CD14-positive monocyte (primary cell): ENCODE data around the gene TTLL10. TPM values are rescaled to one million over a fixed set of nuclear protein-coding genes. Genes with fewer than 3 reads are reported as not detected.

ENCODE experiments used
- DNase-seq, 3 donors: peaks; one replicate each; pipeline ENCODE4 v3.0.0-alpha.2; 2011 to 2022
- H2AFZ ChIP-seq: 2 replicates; pipeline ENCODE4 v1.6.0; 2012; ENCODE audit warnings: mild to moderate bottlenecking, low read depth, low read length, inconsistent platforms; ENCODE audit not compliant: insufficient read depth, poor library complexity, severe bottlenecking
- H3K27ac ChIP-seq, 2 donors: 1 replicate in 1 of 2; 2 replicates in 1 of 2; pipeline ENCODE4 v1.5.1; 2012 to 2013; ENCODE audit warnings: low read length in 2 of 2, control low read depth in 1 of 2, inconsistent platforms in 1 of 2, low read depth in 1 of 2, mild to moderate bottlenecking in 1 of 2
- H3K27me3 ChIP-seq, 2 donors: one replicate each; pipeline versions ENCODE4 v1.6.0 to v1.6.1; 2011 to 2013; ENCODE audit warnings: low read length in 2 of 2; ENCODE audit not compliant: control insufficient read depth in 2 of 2, insufficient read depth in 2 of 2
- H3K36me3 ChIP-seq, 2 donors: replicated peaks in 1 of 2; 1 replicate in 1 of 2; 2 replicates in 1 of 2; pipeline versions ENCODE4 v1.5.1 to v1.6.1; 2012 to 2013; ENCODE audit warnings: low read length in 2 of 2, control low read depth in 1 of 2, inconsistent platforms in 1 of 2, mild to moderate bottlenecking in 1 of 2; ENCODE audit not compliant: insufficient read depth in 2 of 2, control insufficient read depth in 1 of 2
- H3K4me1 ChIP-seq, 2 donors: 1 replicate in 1 of 2; 2 replicates in 1 of 2; pipeline versions ENCODE4 v1.5.1 to v1.6.1; 2012 to 2013; ENCODE audit warnings: low read length in 2 of 2, control low read depth in 1 of 2, inconsistent platforms in 1 of 2, mild to moderate bottlenecking in 1 of 2, moderate library complexity in 1 of 2; ENCODE audit not compliant: insufficient read depth in 2 of 2, control insufficient read depth in 1 of 2
- H3K4me2 ChIP-seq: replicated peaks from 2 replicates; pipeline ENCODE3; 2012; ENCODE audit warnings: low read length, moderate library complexity, mild to moderate bottlenecking; ENCODE audit not compliant: poor library complexity, severe bottlenecking; ENCODE audit errors: extremely low read depth
- H3K4me3 ChIP-seq, 3 experiments: fragments of 200-600 bp in 1 of 3; sonication (generic) in 1 of 3; replicated peaks in 1 of 3; 1 replicate in 2 of 3; 2 replicates in 1 of 3; pipeline ENCODE4 v1.5.1; 2011 to 2013; ENCODE audit warnings: low read length in 3 of 3, mild to moderate bottlenecking in 3 of 3, control low read depth in 2 of 3, low read depth in 2 of 3, inconsistent platforms in 1 of 3, moderate library complexity in 1 of 3
- H3K79me2 ChIP-seq: 2 replicates; pipeline ENCODE4 v1.6.0; 2012; ENCODE audit warnings: mild to moderate bottlenecking, control low read depth, inconsistent platforms, low read length, moderate library complexity; ENCODE audit not compliant: insufficient read depth
- H3K9ac ChIP-seq: 2 replicates; pipeline ENCODE4 v1.6.0; 2017; ENCODE audit warnings: low read length, mild to moderate bottlenecking; ENCODE audit not compliant: insufficient read depth, poor library complexity, severe bottlenecking
- H3K9me3 ChIP-seq, 2 donors: replicated peaks in 1 of 2; 1 replicate in 1 of 2; 2 replicates in 1 of 2; pipeline versions ENCODE4 v1.5.1 to v1.6.1; 2012 to 2013; ENCODE audit warnings: low read length in 2 of 2, control low read depth in 1 of 2; ENCODE audit not compliant: control insufficient read depth in 1 of 2, insufficient read depth in 1 of 2
- H4K20me1 ChIP-seq: 2 replicates; pipeline ENCODE4 v1.6.0; 2012; ENCODE audit warnings: mild to moderate bottlenecking, low read length, control low read depth, moderate library complexity; ENCODE audit not compliant: insufficient read depth
- H3K27ac Mint-ChIP-seq, 7 donors: one replicate each; pipeline ENCODE4 v1.8.0; 2020; ENCODE audit warnings: mild to moderate bottlenecking in 7 of 7, mixed read lengths in 7 of 7, moderate library complexity in 6 of 7, inconsistent platforms in 2 of 7
- H3K27me3 Mint-ChIP-seq, 3 donors: one replicate each; pipeline ENCODE4 v1.8.0; 2021 to 2022; ENCODE audit warnings: low read depth in 3 of 3, mild to moderate bottlenecking in 3 of 3, mixed read lengths in 3 of 3, moderate library complexity in 3 of 3, inconsistent platforms in 1 of 3
- H3K36me3 Mint-ChIP-seq, 2 donors: one replicate each; pipeline ENCODE4 v1.8.0; 2020; ENCODE audit warnings: mixed read lengths in 2 of 2, inconsistent platforms in 1 of 2, mild to moderate bottlenecking in 1 of 2
- H3K4me1 Mint-ChIP-seq: one replicate; pipeline ENCODE4 v1.8.0; 2020; ENCODE audit warnings: mild to moderate bottlenecking, mixed read lengths
- H3K4me3 Mint-ChIP-seq, 2 donors: one replicate each; pipeline ENCODE4 v1.8.0; 2020; ENCODE audit warnings: mild to moderate bottlenecking in 2 of 2, mixed read lengths in 2 of 2, moderate library complexity in 1 of 2
- H3K9me3 Mint-ChIP-seq, 7 donors: one replicate each; pipeline ENCODE4 v1.8.0; 2020 to 2022; ENCODE audit warnings: mixed read lengths in 7 of 7, mild to moderate bottlenecking in 6 of 7, moderate library complexity in 6 of 7, inconsistent platforms in 2 of 7
- CTCF ChIP-seq: fragments of 200-600 bp; IDR thresholded peaks from one replicate; pipeline ENCODE4 v1.8.0; 2022; ENCODE audit warnings: antibody characterized with exemption, mild to moderate bottlenecking
- WGBS: methylation state at CpG from one replicate; pipeline ENCODE4 v1.1.5; 2013; ENCODE audit warnings: missing lambda C conversion rate; ENCODE audit not compliant: insufficient coverage; 5-methylcytosine and 5-hydroxymethylcytosine counted together
- intact Hi-C, 2 donors: fragments of 100-400 bp; cut with micrococcal nuclease; formaldehyde crosslinking; loops; one replicate each; pipeline versions ENCODE4 v1.15.0 to v1.15.1; 2023
- polyA plus RNA-seq, 3 donors: library from polyadenylated mRNA; depleted of rRNA in 1 of 3; unstranded in 2 of 3; stranded (reverse) in 1 of 3; fragments of 300-500 nt in 2 of 3; fragments of >200 nt in 1 of 3; fragmentation: Illumina TruSeq in 2 of 3; gene quantifications; 1 replicate in 2 of 3; 2 replicates in 1 of 3; pipeline ENCODE4 v1.2.3, GENCODE V29; 2012 to 2021

TTLL10 gene
- polyA plus RNA-seq, 3 donors, result 0.06 TPM; not detected in 2

- peaks cover 3 to 10% of the 10 kb centered on the region in 2 donors for H3K4me1 ChIP-seq
- H3K4me3 ChIP-seq, result no peak overlapping the region
- no peak overlapping the region for H3K9ac ChIP-seq
- H3K9me3 ChIP-seq, result no peaks in the 10 kb centered on the region
- no peak overlapping the region for H3K4me2 ChIP-seq
- Mint-ChIP-seq H3K4me3 (no peak overlapping the region), H3K9me3 (peaks cover 0 to 2% (median 0%) of the 10 kb centered on the region in 7 donors), H3K27ac (no peak overlapping the region), H3K4me1 (peaks cover 4% of the 10 kb centered on the region), H3K27me3 (peaks cover 16 to 49% (median 31%) of the 10 kb centered on the region in 3 donors), H3K36me3 (no peaks in the 10 kb centered on the region)
- intact Hi-C loops, result no loop called here
- no peak overlapping the region for H3K27ac ChIP-seq
- H3K79me2 ChIP-seq, result no peaks in the 10 kb centered on the region
- H3K36me3 ChIP-seq, result no peaks in the 10 kb centered on the region
- no peaks in the 10 kb centered on the region for H4K20me1 ChIP-seq
- DNase-seq, result no peak
- H2AFZ ChIP-seq, result no peak overlapping the region
- H3K27me3 ChIP-seq, result peaks cover 0 to 22% of the 10 kb centered on the region in 2 donors
- TF ChIP-seq CTCF, result no peak
- 77% methylated on average over 13 of the region's 18 CpGs for WGBS
These were observed 33.0 kb upstream of the TTLL10 start for GRCh38 chr1:1140673-1141072.

GRCh38 chr1:1141244-1141910 lies 32.3 kb upstream of the TTLL10 start:
- TF ChIP-seq CTCF, result no peak
- 81% methylated on average over 16 of the region's 25 CpGs for whole genome bisulfite sequencing
- Mint-ChIP-seq H3K36me3 (no peaks in the 10 kb centered on the region), H3K27me3 (peaks cover 11 to 43% (median 24%) of the 10 kb centered on the region in 3 donors), H3K4me3 (no peak overlapping the region), H3K4me1 (peaks cover 4% of the 10 kb centered on the region), H3K27ac (no peak overlapping the region), H3K9me3 (peaks cover 0 to 2% (median 0%) of the 10 kb centered on the region in 7 donors)
- intact Hi-C loops, result no loop called here
- Histone ChIP-seq H3K36me3 (no peaks in the 10 kb centered on the region), H3K27ac (no peak overlapping the region), H2AFZ (no peak overlapping the region), H3K4me1 (peaks cover 3 to 10% of the 10 kb centered on the region in 2 donors), H4K20me1 (no peaks in the 10 kb centered on the region), H3K27me3 (peaks cover 0 to 17% of the 10 kb centered on the region in 2 donors), H3K9me3 (no peaks in the 10 kb centered on the region), H3K4me3 (no peak overlapping the region), H3K9ac (no peak overlapping the region), H3K79me2 (no peaks in the 10 kb centered on the region), H3K4me2 (no peak overlapping the region)
- no peak for DNase-seq
